Stimulated activated CD8-positive, alpha-beta memory T cell treated with anti-CD3 and anti-CD28 coated beads, Interleukin-12 subunit alpha, Interleukin-12 subunit beta, amount 100 ng/mL, for 4 hours (primary cell): ENCODE measurements around the gene UGT1A9.

ENCODE experiments used
- DNase-seq: peaks from one replicate; pipeline ENCODE4 v3.0.0-alpha.2; 2020; ENCODE audit warnings: low read depth

UGT1A9 gene

DNA sequence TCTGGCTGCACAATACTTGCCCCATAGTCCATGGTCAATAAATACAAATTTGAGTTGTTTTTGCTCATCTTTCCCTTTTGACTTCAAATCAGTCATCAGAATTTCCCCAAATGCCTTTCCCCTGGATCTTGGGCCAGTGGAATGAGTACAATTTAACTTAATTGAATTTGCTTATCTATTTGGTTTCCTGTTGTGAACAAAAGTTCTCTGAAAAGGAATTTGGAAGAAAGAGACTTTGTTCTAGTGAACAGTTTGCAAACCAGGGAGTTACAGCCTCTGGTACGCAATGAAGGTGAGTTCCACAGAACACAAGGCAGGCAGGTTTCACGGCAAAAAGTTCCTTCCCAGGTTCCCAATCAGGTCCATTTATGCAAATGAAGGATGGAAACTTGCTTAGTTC is 87.2 kb downstream of the UGT1A9 start:
- DNase-seq = no peak

- DNase-seq = no peak
Observed at GRCh38 chr2:233760043-233760442, 88.3 kb downstream of the UGT1A9 start, which contains the start of gene UGT1A1. UGT1A1 (plus strand) TSS chr2:233760270; CDS start chr2:233760288, 18 bp downstream.

- no peak for DNase-seq
Observed at GRCh38 chr2:233761040-233761769, 89.5 kb downstream of the UGT1A9 start.

- DNase-seq = no peak
Observed at GRCh38 chr2:233764264-233764663, 92.6 kb downstream of the UGT1A9 start.

DNA sequence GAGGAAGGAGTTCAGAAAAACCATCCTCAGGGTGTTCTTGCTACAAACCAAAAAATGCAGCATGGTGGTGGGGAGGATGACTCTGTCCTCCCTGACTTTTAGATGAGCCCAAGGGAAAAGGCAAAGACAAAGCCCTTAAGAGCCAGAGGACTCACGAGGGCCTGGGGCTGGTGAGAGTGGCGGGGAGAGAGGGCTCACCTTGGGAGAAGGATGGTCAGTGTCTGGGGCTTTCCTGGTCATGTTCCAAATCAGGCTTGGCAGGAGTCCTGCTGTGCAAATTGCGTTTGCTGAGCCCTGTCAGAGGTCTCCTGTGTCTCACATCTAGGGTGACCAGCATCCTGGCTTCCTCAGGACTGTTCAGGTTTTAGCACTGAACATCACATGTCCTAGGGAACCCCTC is 93.1 kb downstream of the UGT1A9 start:
- no peak for DNase-seq

GRCh38 chr2:233766416-233766815 is 94.7 kb downstream of the UGT1A9 start:
- no peak for DNase-seq

DNA sequence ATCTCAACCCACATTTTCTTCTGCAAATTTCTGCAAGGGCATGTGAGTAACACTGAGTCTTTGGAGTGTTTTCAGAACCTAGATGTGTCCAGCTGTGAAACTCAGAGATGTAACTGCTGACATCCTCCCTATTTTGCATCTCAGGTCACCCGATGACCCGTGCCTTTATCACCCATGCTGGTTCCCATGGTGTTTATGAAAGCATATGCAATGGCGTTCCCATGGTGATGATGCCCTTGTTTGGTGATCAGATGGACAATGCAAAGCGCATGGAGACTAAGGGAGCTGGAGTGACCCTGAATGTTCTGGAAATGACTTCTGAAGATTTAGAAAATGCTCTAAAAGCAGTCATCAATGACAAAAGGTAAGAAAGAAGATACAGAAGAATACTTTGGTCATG is 96.4 kb downstream of the UGT1A9 start:
- DNase-seq = no peak

DNA sequence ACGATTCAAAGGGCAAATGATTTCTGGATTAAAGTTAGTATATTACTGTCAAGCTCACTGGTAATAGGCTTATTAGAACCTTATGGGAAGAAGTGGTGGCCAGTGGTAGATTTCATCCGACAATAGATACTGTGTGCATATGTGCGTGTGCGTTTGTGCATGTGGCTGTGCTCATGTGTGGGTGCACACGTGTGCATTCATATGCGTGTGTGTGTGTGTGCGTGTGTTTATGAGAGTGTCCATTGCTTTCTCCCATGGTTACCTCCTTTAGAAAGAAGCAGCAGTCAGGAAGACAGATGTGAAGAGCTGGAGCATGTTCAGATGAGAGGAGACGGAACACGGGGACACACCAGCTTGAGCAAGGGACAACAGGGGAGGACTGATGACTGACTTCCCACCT is 97.6 kb downstream of the UGT1A9 start:
- no peak for DNase-seq

GRCh38 chr2:233772153-233772552 is 100.5 kb downstream of the UGT1A9 start:
- no peak for DNase-seq

DNA sequence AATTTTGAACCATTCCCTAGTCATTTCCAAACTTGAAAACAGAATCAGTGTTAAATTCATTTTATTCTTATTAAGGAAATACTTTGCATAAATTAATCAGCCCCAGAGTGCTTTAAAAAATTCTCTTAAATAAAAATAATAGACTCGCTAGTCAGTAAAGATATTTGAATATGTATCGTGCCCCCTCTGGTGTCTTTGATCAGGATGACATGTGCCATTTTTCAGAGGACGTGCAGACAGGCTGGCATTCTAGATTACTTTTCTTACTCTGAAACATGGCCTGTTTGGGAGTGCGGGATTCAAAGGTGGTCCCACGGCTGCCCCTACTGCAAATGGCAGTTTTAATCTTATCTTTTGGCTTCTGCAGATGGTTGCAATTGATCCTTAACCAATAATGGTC is 100.9 kb downstream of the UGT1A9 start:
- DNase-seq = no peak

DNA sequence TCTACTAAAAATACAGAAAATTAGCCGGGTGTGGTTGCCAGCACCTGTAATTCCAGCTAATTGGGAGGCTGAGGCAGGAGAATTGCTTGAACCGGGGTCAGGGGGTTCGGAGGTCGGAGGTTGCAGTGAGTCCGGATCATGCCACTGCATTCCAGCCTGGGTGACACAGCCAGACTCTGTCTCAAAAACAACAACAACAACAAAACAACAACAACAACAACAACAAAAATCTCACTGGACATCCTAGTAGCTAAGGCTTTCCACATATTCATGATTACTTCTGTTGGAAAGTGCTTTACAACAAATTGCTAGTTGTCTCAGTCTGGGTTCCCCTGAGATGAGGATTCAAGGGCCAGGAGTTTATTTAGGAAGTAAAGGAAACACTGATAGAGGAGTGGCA is 102.2 kb downstream of the UGT1A9 start:
- no peak for DNase-seq

GRCh38 chr2:233775414-233775813 is 103.7 kb downstream of the UGT1A9 start:
- no peak for DNase-seq

DNA sequence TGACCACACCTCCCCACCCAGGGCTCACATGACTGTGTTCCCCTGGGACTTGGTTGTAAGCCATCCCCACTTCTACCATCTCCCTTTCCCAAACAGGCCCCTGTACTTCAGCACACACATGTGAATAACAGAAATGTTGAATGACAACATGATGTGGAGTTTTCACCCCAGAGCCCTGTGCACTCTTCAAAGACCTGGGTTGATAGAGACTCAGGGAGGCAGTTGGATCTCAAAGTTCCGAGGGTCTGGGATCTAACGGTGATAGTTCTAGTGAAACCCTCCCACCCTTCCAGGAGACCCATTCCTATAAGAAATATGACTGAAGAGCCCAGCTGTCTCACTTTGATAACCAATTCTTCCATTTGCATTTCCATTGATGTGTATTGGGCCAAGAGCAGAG is 106.3 kb downstream of the UGT1A9 start, which contains the start of gene MROH2A:
Gene MROH2A, plus strand, starts transcription at position 301 of the 400 bp plus-strand sequence. CDS start 1,029 bp downstream, outside the sequence.
- no peak for DNase-seq

DNA sequence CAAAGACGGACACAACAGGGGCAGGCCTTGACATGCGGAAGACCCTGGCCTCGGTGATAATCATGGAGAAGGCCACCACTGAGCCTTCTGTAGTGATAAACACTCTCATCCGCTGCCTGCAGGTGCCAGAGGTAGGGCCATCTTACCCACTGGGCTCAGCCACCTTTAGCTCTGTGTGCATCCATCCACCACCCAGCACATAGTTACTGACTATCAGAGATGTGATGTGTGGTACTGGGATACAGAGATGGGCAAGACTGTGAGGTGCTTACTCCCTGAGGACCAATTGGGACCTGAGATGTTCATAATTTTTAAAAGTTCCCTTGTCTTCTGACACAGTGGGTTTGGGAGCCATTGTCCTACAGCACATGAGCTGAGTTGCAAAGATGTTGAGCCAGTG is 108.0 kb downstream of the UGT1A9 start:
- DNase-seq = no peak

DNA sequence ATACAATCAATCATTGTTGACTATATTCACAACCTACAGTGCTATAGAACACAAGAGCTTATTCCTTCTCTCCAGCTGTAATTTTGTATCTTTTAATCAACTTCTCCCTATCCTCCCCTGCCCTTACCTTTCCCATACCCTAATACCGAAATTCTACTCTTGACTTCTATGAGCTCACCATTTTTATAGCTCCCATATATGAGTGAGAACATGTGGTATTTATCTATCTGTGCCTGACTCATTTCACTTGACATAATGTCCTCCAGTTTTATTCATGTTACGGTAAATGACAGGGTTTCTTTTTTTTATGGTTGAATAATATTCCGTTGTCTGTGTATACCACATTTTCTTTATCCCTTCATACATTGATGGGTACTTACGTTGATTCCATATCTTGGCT is 109.1 kb downstream of the UGT1A9 start:
- DNase-seq = no peak

- DNase-seq = no peak
Observed at GRCh38 chr2:233789554-233789953, 117.9 kb downstream of the UGT1A9 start.

DNA sequence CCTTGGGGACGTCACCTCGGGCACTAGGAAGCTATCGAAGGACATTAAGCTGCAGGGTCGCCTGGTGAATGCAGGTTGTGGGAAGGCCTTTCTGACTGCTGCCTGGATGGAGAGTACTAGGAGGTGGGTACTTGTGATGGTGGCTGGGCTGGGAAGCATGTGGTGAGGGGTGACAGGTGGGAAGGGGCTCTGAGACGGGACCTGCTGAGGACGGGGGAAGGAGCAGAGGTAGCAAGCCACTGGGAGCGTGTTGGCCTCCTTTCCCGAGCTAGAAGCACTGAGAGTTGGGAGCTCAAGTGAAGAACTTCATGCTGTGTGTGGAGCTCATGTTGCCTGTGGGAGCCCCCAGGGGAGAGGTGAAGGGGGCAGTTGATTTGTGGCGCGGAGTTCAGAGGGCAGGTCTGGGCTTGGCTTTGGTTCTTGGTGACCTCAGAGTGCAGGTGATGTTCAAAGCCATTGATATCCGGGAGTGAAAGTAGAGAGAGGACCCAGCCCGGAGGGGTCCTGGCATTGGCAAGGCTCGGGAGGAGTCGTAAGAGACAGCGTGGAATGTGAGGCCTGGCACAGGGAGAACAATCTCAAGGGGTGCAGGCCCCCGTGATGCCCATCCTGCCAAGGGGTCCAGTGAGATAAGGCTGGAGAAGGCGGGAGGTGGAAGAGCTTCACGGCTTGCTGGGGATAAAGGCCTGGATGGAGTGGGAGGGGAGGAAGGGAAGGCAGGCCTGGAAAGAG is 119.6 kb downstream of the UGT1A9 start:
- no peak for DNase-seq

GRCh38 chr2:233791883-233792329 is 120.2 kb downstream of the UGT1A9 start:
- no peak for DNase-seq

DNA sequence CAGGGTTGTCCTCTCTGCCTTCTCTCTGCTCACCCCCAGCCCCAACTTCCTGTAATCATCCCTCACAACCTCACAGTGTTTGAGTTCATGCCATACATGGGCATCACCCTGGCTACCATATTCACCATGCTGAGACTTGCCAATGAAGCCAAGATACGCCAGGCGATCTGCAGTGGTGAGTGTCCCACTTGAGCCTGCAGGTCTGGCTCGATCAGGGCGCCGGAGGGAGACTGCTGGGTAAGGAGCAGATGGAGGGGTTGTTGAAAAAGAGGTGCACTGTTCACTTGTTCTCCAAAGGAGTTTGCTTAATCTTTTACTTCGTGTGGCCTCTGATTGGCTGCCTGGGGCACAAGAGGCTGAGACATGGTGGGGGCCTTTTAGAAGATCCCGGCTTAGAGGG is 121.0 kb downstream of the UGT1A9 start:
- no peak for DNase-seq

GRCh38 chr2:233793465-233794127 is 121.9 kb downstream of the UGT1A9 start:
- no peak for DNase-seq

GRCh38 chr2:233794128-233794658 is 122.5 kb downstream of the UGT1A9 start:
- DNase-seq = no peak

DNA sequence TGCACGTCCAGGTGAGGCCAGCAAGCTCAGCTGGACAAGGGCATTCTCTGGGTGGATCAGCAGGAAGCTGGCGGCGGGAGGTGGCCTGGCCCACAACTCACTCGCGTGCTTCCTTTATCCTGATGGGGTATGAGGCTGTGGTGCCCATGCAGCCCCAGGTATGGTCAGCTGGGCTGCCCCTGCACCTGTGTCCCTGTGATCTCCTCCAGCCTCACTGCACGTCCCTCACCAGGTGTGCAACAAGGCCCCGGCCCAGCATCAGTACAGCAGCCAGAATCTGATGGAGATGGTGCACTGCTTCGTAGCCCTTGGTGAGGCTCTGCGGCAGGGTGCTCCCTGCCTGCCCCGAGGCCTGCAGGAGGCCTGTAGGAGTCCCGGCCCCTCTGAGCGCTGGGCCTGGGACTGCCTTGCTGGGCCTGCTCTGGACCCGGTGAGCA is 124.1 kb downstream of the UGT1A9 start:
- DNase-seq = no peak

DNA sequence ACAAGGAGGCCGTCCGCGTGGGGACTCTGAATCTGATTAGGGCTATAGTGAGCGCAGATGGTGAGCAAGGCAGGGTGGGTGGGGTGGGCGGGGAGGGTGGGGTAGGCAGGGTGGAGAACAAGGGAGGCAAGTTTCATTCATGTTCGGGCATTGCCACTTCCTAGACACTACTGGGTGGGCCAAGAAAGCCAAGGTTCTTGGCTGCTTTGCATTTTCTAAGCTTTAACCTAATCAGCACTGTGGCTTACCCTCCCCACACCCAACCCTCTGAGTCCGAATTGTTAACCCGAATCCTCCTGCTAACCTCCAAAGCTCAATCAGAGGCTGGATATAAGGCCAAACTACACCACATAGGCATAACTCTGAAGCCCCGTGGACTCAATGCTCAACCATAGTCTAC is 124.6 kb downstream of the UGT1A9 start:
- DNase-seq = no peak
